NCI-H2171 treated with DMSO at 0.1 percent for 48 hours (cell line): ENCODE measurements around the gene ATOH7.
"Not testable (repeated sequence)": the region's sequence is repeated elsewhere in the genome, so short reads cannot be mapped to it uniquely, and the experiment has no call there.

ENCODE experiments used
- DNase-seq: peaks from one replicate; lab custom pipeline; 2025; lab: John Stamatoyannopoulos, UW

Gene ATOH7

GRCh38 chr10:68231817-68232251 is at the start of gene ATOH7:
ATOH7 (minus strand) TSS chr10:68232113; CDS start chr10:68231677, 436 bp downstream.
- peak; percentile 46 for DNase-seq

DNA sequence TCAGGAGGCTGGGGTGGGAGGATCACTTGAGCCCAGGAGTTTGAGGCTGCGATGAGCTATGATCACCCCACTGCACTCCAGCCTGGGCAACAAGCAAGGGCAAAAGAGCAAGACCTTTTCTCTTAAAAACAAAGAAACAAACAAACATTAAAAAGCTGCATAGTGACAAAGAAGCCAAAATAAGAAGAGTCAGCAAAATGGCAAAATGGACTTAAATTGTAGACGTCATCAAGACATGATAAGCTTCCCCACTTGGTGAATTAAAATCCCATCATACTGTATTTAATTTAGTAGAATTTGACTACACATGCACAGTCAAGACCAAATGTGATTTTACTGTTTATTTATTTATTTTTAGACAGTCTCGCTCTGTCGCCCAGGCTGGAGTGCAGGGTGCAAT is 48.8 kb upstream of the ATOH7 start:
- DNase-seq, result no peak

DNA sequence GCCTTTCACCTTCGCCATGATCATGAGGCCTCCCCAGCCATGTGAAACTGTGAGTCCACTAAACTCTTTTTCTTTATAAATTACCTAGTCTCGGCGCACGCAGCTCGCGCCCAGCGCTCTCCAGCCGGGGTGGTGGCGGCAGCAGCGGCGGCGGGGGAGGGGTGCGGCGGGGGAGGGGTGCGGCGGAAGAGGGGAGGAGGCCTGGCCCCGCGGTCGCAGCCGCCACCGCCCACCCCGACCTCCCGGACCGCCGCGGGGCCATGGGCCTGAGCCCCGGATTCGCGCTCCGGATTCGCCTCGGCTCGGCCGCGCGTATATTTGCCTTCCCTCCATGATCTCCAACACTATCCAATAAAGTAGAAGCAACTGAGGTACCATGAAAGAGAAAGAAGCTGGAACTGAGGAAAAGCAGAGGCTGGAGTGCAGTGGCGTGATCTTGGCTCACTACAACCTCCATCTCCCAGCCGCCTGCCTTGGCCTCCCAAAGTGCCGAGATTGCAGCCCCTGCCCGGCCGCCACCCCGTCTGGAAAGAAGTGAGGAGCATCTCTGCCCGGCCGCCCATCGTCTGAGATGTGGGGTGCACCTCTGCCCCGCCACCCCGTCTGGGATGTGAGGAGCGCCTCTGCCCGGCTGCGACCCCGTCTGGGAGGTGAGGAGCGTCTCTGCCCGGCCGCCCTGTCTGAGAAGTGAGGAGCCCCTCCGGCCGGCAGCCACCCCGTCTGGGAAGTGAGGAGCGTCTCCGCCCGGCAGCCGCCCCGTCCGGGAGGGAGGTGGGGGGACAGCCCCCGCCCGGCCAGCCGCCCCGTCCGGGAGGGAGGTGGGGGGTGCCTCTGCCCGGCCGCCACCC is 47.2 kb upstream of the ATOH7 start:
- not testable (repeated sequence) for DNase-seq

DNA sequence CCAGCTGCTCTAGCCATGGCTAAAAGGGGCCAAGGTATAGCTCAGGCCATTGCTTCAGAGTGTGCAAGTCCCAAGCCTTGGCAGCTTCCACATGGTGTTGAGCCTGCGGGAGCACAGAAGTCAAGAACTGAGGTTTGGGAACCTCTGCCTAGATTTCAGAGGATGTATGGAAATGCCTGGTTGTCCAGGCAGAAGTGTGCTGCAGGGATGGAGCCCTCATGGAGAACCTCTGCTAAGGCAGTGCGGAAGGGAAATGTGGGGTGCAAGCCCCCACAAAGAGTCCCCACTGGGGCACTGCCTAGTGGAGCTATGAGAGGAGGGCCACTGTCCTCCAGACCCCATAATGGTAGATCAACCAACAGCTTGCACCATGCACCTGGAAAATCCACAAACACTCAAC is 45.9 kb upstream of the ATOH7 start:
- not testable (repeated sequence) for DNase-seq

GRCh38 chr10:68276224-68276623 is 44.3 kb upstream of the ATOH7 start:
- no peak for DNase-seq

DNA sequence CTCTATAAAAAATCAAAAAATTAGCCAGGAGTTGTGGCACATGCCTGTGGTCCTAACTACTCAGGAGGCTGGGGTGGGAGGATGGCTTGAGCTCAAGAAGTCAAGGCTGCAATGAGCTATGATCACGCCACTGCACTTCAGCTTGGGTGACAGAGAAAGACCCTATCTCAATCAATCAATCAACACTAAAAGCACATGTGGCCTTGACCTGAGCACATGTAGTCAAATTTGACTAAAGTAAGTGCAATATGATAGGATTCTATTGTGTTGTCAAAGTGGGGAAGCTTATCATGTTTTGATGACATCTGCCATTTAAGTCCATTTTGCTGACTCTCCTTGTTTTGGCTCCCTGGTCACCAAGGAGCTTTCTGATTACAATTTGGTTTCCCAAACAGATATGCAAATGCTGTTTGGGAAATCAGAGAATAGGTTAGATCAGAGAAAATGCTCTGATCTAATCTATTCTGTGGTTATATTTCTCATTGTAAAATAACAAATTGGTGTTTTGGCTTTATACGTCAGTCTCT is 43.8 kb upstream of the ATOH7 start:
- no peak for DNase-seq

- no peak for DNase-seq
Observed at GRCh38 chr10:68272833-68273232, 40.9 kb upstream of the ATOH7 start.

DNA sequence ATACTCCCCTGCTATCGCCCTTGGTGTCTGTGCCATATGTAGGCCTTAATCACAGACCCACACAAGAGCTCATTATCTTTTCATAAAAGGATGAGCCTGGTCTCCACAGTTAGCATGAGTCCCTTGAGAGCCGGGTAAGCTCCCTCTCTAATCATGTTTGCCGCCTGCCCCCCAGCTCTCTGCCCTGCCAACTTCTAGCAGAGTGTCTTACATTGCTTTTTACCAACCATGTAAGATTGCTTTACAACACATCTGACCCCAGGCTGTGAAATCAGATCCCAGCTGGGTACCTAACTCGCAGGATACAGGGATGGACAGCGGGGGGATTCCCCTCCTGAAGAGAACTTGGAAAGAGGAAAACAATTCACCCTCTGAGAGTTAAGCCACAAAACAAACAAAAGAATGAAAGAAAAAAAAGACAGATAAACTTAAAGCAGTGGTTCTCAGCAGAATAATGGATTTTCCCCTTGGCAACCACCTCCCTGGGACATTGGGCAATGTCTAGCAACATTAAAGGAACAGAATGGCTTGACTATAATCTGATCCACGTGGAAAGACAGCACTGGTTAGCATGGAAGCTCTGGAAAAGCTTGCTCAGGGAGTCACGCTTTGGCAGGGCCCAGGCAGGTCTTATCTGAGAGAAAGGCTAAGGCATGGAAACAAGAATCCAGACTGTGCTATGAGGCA is 39.4 kb upstream of the ATOH7 start:
- no peak for DNase-seq

DNA sequence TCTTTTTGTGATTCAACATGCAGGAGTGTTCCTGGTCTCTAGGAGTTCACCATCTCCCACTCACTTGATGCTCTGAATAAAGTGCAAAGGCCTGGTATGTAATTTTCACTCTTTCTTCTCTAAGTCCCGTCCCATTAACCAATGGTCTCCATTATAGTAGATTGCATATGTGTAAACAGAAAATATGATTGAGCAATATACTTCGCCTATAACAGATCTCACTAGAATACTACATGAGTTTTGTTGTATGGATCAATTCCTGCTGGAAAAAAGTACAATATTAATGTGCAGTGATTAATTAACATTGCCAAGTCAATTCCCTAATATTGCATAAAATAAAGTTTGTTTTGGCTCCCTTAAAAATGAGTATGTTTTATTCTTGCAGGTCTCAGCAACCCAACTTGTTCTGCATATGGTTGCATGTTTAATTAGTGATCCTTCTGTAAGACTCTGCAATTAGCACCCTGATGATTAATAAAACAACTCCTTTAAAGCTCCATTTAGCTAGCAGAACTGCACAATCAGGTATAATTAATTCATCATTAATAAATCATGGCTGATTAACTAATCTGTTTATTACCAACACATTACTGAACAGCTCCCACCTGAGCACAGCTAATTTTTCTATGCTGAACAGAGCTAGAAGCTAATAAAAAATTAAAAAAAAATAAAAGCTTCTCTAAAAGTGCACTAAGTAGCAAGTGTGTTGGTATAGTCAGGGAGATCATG is 37.8 kb upstream of the ATOH7 start:
- DNase-seq, result no peak

DNA sequence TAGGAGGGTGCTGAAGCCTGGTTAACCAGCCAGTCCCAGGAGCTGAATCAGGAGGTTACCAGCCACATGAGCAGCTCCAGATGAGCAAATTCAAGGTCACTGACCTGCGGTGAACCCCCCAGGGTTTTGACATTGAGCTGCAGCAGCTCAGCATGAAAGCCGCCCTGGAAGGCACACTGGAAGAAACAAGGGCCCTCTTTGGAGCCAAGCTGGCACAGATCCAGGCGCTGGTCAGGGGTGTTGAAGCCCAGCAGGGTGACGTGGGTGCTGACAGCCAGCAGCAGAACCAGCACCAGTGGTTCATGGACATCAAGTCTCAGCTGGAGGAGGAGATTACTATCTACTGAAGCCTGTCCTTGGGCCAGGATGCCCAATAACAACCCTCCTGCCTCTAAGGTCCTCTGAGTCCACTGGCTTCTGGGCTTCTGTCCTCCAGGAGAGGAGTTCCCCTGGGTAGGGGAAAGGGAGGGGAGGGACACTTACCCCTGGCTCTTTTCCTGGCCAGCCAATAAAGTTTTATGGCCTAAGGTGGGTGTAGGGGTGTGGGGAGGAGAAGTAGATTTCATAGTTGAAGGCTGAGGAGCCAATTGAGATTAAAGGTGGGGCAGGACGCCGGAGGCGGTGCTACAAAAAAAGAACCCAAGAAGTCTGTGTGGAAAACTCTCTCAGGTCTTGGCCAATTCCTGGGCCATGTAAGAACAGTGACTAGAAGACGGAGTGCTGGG is 29.4 kb upstream of the ATOH7 start:
- DNase-seq, result no peak

- peak; percentile 39 for DNase-seq
Observed at GRCh38 chr10:68253346-68253745, 21.4 kb upstream of the ATOH7 start.

GRCh38 chr10:68251625-68252495 is 19.9 kb upstream of the ATOH7 start:
- DNase-seq, result no peak

GRCh38 chr10:68251151-68251550 is 19.2 kb upstream of the ATOH7 start:
- peak; percentile 42 for DNase-seq

GRCh38 chr10:68249297-68249696 is 17.4 kb upstream of the ATOH7 start:
- DNase-seq, result no peak

- DNase-seq, result peak; percentile 65
Observed at GRCh38 chr10:68247931-68248330, 16.0 kb upstream of the ATOH7 start.

GRCh38 chr10:68246397-68246796 is 14.5 kb upstream of the ATOH7 start:
- not testable (repeated sequence) for DNase-seq

GRCh38 chr10:68242051-68242450 is 10.1 kb upstream of the ATOH7 start:
- DNase-seq, result no peak

GRCh38 chr10:68239596-68240150 is 7.8 kb upstream of the ATOH7 start:
- DNase-seq, result peak; percentile 56

DNA sequence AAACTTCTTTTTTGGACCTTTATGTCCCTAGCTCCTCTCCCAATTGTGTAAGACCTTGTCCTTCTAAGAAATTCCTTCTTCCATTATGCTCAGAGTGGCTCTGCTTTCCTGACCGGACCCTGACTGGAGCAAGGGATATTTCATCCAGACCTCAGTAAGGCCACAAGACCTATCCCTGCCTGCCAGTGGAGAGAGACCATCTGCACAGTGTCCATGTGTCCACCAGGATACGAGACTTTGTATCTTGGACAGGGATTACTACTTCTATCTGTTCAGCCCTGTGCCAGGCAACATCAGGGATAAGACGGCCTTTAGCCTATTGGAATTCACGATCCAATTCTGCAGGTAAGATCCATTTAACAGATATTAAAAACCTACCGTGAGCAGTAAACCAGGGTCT is 7.2 kb upstream of the ATOH7 start:
- no peak for DNase-seq

DNA sequence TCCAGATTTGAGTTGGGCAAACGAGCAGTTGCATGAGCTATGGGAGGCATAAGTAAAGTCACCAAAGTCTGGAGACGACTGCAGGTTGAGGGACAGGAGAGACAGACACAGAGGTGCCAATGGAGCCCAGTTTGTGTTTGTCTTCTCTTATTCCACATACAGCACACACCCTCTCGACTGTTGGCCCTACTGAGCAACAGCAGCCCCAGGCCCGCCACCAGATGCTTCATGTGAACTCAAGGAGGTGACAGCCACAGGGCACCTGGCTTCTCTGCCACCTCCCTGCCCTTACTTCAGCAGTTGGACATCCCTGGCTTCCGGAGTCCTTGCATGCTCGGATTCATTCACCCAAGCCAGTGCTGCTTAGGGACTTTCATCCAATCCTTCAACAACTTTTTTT is 6.5 kb upstream of the ATOH7 start:
- DNase-seq, result no peak
